Keratinocyte (primary cell): ENCODE measurements around the gene TCEA2.

Source experiments
- CTCF ChIP-seq, 3 experiments: IDR thresholded peaks in 1 of 3; conservative IDR thresholded peaks in 1 of 3; optimal IDR thresholded peaks in 1 of 3; 2 replicates in 2 of 3; 3 replicates in 1 of 3; pipeline versions ENCODE3 to v1.5.1; 2011; ENCODE audit warnings: low read length in 3 of 3, mild to moderate bottlenecking in 3 of 3, moderate library complexity in 2 of 3, control low read depth in 1 of 3, inconsistent platforms in 1 of 3; ENCODE audit not compliant: insufficient read depth in 2 of 3; ENCODE audit errors: extremely low read depth in 1 of 3
- EZH2 ChIP-seq: IDR thresholded peaks from one replicate; pipeline ENCODE4 v1.6.1; 2012; ENCODE audit warnings: inconsistent platforms, mild to moderate bottlenecking, low read length, moderate library complexity

DNA sequence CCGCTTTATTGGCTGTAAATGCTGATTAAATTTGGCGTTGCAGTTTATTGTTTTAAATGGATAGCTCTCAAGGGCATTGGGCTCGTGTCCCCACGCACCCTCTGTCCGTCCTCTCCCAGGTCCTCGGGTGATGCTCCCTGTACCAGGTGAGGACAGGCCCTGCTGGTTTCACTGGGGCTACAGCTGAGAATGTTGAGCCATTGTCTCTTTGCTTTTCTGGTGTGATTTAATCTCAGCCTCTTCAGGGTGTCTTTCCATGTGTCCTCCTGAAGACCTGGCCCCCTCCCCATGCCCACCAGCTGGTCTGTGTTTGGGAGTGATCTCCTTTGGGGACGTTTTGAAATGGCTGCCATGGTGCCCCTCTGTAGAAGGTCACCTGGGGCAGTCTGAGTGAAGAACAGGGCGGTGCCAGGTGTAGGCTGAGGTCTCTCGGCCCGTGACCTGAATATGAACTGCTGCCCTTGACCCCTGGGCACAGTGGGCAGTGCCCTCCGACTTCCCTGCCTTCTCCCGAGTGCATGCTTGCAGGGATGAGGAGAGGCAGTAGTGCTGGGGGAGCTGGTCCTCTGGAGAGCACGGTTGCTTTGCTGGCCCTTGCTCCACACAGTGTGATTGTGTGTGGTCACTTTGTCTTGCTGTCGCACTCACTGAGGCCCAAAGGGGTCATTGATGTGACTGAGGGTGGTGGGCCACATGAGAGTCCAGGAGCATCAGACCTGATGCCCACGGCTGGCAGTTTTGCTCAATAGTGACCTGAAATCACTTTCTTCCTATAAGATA is 39.4 kb upstream of the TCEA2 start:
- TF ChIP-seq CTCF (optimal IDR thresholded peaks at IDR 0.05 in 1 of 3, IDR thresholded peaks at IDR 0.05 in 1 of 3, conservative IDR thresholded peaks at IDR 0.05 in 1 of 3; ENCODE audit: extremely low read depth in 1 of 3, insufficient read depth in 2 of 3, low read length in 3 of 3) (no peak), EZH2 (no peak)
